AG09309 (cell line): Measurements from ENCODE around the gene NPR1.

Source experiments
- DNase-seq: peaks from one replicate; pipeline ENCODE4 v3.0.0-alpha.2; 2010; ENCODE audit warnings: low read depth
- H3K4me3 ChIP-seq: 2 replicates; pipeline ENCODE4 v1.5.1; 2011; ENCODE audit warnings: mild to moderate bottlenecking, low read depth, low read length, moderate library complexity; ENCODE audit not compliant: control insufficient read depth
- CTCF ChIP-seq: IDR thresholded peaks from 2 replicates; pipeline ENCODE4 v1.5.1; 2011; ENCODE audit warnings: mild to moderate bottlenecking, low read depth, low read length, inconsistent platforms; ENCODE audit not compliant: insufficient read depth, control insufficient read depth; ENCODE audit errors: missing control alignments

The NPR1 gene

GRCh38 chr1:153678519-153679336, at the start of gene NPR1:
Gene NPR1, plus strand, starts transcription at chr1:153678688. Its CDS starts 421 bp downstream, at chr1:153679109.
- no peak for TF ChIP-seq CTCF
- H3K4me3 ChIP-seq, result peak within 1 kb of the TSS; percentile 45
- no peak for DNase-seq

DNA sequence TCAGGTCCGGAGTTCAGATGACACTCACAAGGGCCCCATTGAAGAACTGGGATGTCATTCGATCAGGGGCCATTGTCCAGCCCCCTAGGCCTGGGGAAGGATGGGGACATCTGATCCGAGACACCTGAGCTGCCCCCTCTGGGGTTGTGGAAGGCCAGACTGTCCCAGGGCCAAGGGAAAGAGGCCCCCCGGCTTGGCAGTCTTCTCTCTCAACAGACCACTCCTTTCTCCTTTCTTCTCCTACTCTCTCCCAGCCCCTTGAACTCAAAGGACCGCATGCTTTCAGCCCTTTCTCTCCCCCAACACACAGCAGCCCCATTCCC, 49.2 kb upstream of the NPR1 start:
- DNase-seq, result no peak
- no peak overlapping the region for H3K4me3 ChIP-seq
- no peak for TF ChIP-seq CTCF

- no peak overlapping the region for H3K4me3 ChIP-seq
- no peak for DNase-seq
- no peak for TF ChIP-seq CTCF
These were observed 48.5 kb upstream of the NPR1 start for GRCh38 chr1:153629971-153630370.

GRCh38 chr1:153630384-153630783, 48.1 kb upstream of the NPR1 start:
- DNase-seq, result no peak

GRCh38 chr1:153631047-153632022, 47.2 kb upstream of the NPR1 start:
- TF ChIP-seq CTCF, result no peak
- DNase-seq, result no peak
- H3K4me3 ChIP-seq, result no peak overlapping the region

More at GRCh38 chr1:153630384-153630783, 48.1 kb upstream of the NPR1 start:
- TF ChIP-seq CTCF, result no peak
- H3K4me3 ChIP-seq, result no peak overlapping the region

GRCh38 chr1:153633161-153633753, 45.2 kb upstream of the NPR1 start:
- H3K4me3 ChIP-seq, result peak overlapping the region; percentile 89
- TF ChIP-seq CTCF, result no peak
- DNase-seq, result no peak
